CD14-positive monocyte (primary cell): ENCODE data around the gene ZNF500. TPM values are rescaled to one million over a fixed set of nuclear protein-coding genes. Genes with fewer than 3 reads are reported as not detected.

Experiments
- DNase-seq, 3 donors: peaks; one replicate each; pipeline ENCODE4 v3.0.0-alpha.2; 2011 to 2022
- H2AFZ ChIP-seq: 2 replicates; pipeline ENCODE4 v1.6.0; 2012; ENCODE audit warnings: mild to moderate bottlenecking, low read depth, low read length, inconsistent platforms; ENCODE audit not compliant: insufficient read depth, poor library complexity, severe bottlenecking
- H3K27ac ChIP-seq, 2 donors: 1 replicate in 1 of 2; 2 replicates in 1 of 2; pipeline ENCODE4 v1.5.1; 2012 to 2013; ENCODE audit warnings: low read length in 2 of 2, control low read depth in 1 of 2, inconsistent platforms in 1 of 2, low read depth in 1 of 2, mild to moderate bottlenecking in 1 of 2
- H3K27me3 ChIP-seq, 2 donors: one replicate each; pipeline versions ENCODE4 v1.6.0 to v1.6.1; 2011 to 2013; ENCODE audit warnings: low read length in 2 of 2; ENCODE audit not compliant: control insufficient read depth in 2 of 2, insufficient read depth in 2 of 2
- H3K36me3 ChIP-seq, 2 donors: replicated peaks in 1 of 2; 1 replicate in 1 of 2; 2 replicates in 1 of 2; pipeline versions ENCODE4 v1.5.1 to v1.6.1; 2012 to 2013; ENCODE audit warnings: low read length in 2 of 2, control low read depth in 1 of 2, inconsistent platforms in 1 of 2, mild to moderate bottlenecking in 1 of 2; ENCODE audit not compliant: insufficient read depth in 2 of 2, control insufficient read depth in 1 of 2
- H3K4me1 ChIP-seq, 2 donors: 1 replicate in 1 of 2; 2 replicates in 1 of 2; pipeline versions ENCODE4 v1.5.1 to v1.6.1; 2012 to 2013; ENCODE audit warnings: low read length in 2 of 2, control low read depth in 1 of 2, inconsistent platforms in 1 of 2, mild to moderate bottlenecking in 1 of 2, moderate library complexity in 1 of 2; ENCODE audit not compliant: insufficient read depth in 2 of 2, control insufficient read depth in 1 of 2
- H3K4me2 ChIP-seq: replicated peaks from 2 replicates; pipeline ENCODE3; 2012; ENCODE audit warnings: low read length, moderate library complexity, mild to moderate bottlenecking; ENCODE audit not compliant: poor library complexity, severe bottlenecking; ENCODE audit errors: extremely low read depth
- H3K4me3 ChIP-seq, 3 experiments: fragments of 200-600 bp in 1 of 3; sonication (generic) in 1 of 3; replicated peaks in 1 of 3; 1 replicate in 2 of 3; 2 replicates in 1 of 3; pipeline ENCODE4 v1.5.1; 2011 to 2013; ENCODE audit warnings: low read length in 3 of 3, mild to moderate bottlenecking in 3 of 3, control low read depth in 2 of 3, low read depth in 2 of 3, inconsistent platforms in 1 of 3, moderate library complexity in 1 of 3
- H3K79me2 ChIP-seq: 2 replicates; pipeline ENCODE4 v1.6.0; 2012; ENCODE audit warnings: mild to moderate bottlenecking, control low read depth, inconsistent platforms, low read length, moderate library complexity; ENCODE audit not compliant: insufficient read depth
- H3K9ac ChIP-seq: 2 replicates; pipeline ENCODE4 v1.6.0; 2017; ENCODE audit warnings: low read length, mild to moderate bottlenecking; ENCODE audit not compliant: insufficient read depth, poor library complexity, severe bottlenecking
- H3K9me3 ChIP-seq, 2 donors: replicated peaks in 1 of 2; 1 replicate in 1 of 2; 2 replicates in 1 of 2; pipeline versions ENCODE4 v1.5.1 to v1.6.1; 2012 to 2013; ENCODE audit warnings: low read length in 2 of 2, control low read depth in 1 of 2; ENCODE audit not compliant: control insufficient read depth in 1 of 2, insufficient read depth in 1 of 2
- H4K20me1 ChIP-seq: 2 replicates; pipeline ENCODE4 v1.6.0; 2012; ENCODE audit warnings: mild to moderate bottlenecking, low read length, control low read depth, moderate library complexity; ENCODE audit not compliant: insufficient read depth
- H3K27ac Mint-ChIP-seq, 7 donors: one replicate each; pipeline ENCODE4 v1.8.0; 2020; ENCODE audit warnings: mild to moderate bottlenecking in 7 of 7, mixed read lengths in 7 of 7, moderate library complexity in 6 of 7, inconsistent platforms in 2 of 7
- H3K27me3 Mint-ChIP-seq, 3 donors: one replicate each; pipeline ENCODE4 v1.8.0; 2021 to 2022; ENCODE audit warnings: low read depth in 3 of 3, mild to moderate bottlenecking in 3 of 3, mixed read lengths in 3 of 3, moderate library complexity in 3 of 3, inconsistent platforms in 1 of 3
- H3K36me3 Mint-ChIP-seq, 2 donors: one replicate each; pipeline ENCODE4 v1.8.0; 2020; ENCODE audit warnings: mixed read lengths in 2 of 2, inconsistent platforms in 1 of 2, mild to moderate bottlenecking in 1 of 2
- H3K4me1 Mint-ChIP-seq: one replicate; pipeline ENCODE4 v1.8.0; 2020; ENCODE audit warnings: mild to moderate bottlenecking, mixed read lengths
- H3K4me3 Mint-ChIP-seq, 2 donors: one replicate each; pipeline ENCODE4 v1.8.0; 2020; ENCODE audit warnings: mild to moderate bottlenecking in 2 of 2, mixed read lengths in 2 of 2, moderate library complexity in 1 of 2
- H3K9me3 Mint-ChIP-seq, 7 donors: one replicate each; pipeline ENCODE4 v1.8.0; 2020 to 2022; ENCODE audit warnings: mixed read lengths in 7 of 7, mild to moderate bottlenecking in 6 of 7, moderate library complexity in 6 of 7, inconsistent platforms in 2 of 7
- WGBS: methylation state at CpG from one replicate; pipeline ENCODE4 v1.1.5; 2013; ENCODE audit warnings: missing lambda C conversion rate; ENCODE audit not compliant: insufficient coverage; 5-methylcytosine and 5-hydroxymethylcytosine counted together
- intact Hi-C, 2 donors: fragments of 100-400 bp; cut with micrococcal nuclease; formaldehyde crosslinking; loops; one replicate each; pipeline versions ENCODE4 v1.15.0 to v1.15.1; 2023
- polyA plus RNA-seq, 3 donors: library from polyadenylated mRNA; depleted of rRNA in 1 of 3; unstranded in 2 of 3; stranded (reverse) in 1 of 3; fragments of 300-500 nt in 2 of 3; fragments of >200 nt in 1 of 3; fragmentation: Illumina TruSeq in 2 of 3; gene quantifications; 1 replicate in 2 of 3; 2 replicates in 1 of 3; pipeline ENCODE4 v1.2.3, GENCODE V29; 2012 to 2021
- TF ChIP-seq, protein P1 (sequence below): fragments of 200-600 bp; IDR thresholded peaks from one replicate; pipeline ENCODE4 v1.8.0; 2022; ENCODE audit warnings: antibody characterized with exemption, mild to moderate bottlenecking

Gene ZNF500
- polyA plus RNA-seq, 3 donors: 2.4 to 5.6 (median 5.2) TPM

DNA sequence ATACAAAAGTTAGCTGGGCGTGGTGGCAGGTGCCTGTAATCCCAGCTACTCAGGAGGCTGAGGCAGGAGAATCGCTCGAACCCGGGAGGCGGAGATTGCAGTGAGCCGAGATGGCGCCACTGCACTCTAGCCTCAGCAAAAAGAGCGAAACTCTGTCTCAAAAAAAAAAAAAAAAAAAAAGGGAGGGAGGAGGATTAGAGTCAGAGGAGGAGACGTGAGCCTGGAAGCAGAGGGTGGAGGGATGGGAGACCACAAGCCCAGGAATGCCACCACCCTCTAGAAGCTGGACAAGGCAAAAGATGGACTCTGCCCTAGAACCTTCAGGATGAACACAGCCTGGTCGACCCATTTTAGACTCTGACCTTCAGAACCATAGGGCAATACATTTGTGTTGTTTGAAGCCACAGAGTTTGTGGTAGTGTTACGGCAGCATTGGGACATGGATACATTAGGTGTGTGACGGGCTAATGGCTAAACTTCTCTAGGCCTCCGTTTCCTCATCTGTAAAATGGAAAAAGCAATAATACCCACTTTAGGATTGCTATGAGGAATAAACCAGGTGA is 26.1 kb upstream of the ZNF500 start:
- DNase-seq: no peak
- Histone ChIP-seq H3K27ac (no peak overlapping the region), H3K79me2 (no peaks in the 10 kb centered on the region), H3K36me3 (peaks cover 24% of the 10 kb centered on the region in 2 donors), H3K9me3 (no peaks in the 10 kb centered on the region), H3K4me2 (no peak overlapping the region), H3K4me3 (no peak overlapping the region), H2AFZ (no peak overlapping the region), H3K27me3 (no peaks in the 10 kb centered on the region), H3K9ac (no peak overlapping the region), H4K20me1 (no peaks in the 10 kb centered on the region), H3K4me1 (no peaks in the 10 kb centered on the region)
- Mint-ChIP-seq H3K36me3 (peaks cover 11 to 27% of the 10 kb centered on the region in 2 donors), H3K9me3 (peaks cover 0 to 2% (median 0%) of the 10 kb centered on the region in 7 donors), H3K4me3 (no peak overlapping the region), H3K4me1 (peaks cover 3% of the 10 kb centered on the region), H3K27me3 (peaks cover 0 to 6% (median 4%) of the 10 kb centered on the region in 3 donors), H3K27ac (peak overlapping the region in 1 of 7 donors; percentile 65)
- 87% methylated on average over 7 of the region's 13 CpGs for WGBS
- intact Hi-C loops: no loop called here
- TF ChIP-seq, protein P1, sequence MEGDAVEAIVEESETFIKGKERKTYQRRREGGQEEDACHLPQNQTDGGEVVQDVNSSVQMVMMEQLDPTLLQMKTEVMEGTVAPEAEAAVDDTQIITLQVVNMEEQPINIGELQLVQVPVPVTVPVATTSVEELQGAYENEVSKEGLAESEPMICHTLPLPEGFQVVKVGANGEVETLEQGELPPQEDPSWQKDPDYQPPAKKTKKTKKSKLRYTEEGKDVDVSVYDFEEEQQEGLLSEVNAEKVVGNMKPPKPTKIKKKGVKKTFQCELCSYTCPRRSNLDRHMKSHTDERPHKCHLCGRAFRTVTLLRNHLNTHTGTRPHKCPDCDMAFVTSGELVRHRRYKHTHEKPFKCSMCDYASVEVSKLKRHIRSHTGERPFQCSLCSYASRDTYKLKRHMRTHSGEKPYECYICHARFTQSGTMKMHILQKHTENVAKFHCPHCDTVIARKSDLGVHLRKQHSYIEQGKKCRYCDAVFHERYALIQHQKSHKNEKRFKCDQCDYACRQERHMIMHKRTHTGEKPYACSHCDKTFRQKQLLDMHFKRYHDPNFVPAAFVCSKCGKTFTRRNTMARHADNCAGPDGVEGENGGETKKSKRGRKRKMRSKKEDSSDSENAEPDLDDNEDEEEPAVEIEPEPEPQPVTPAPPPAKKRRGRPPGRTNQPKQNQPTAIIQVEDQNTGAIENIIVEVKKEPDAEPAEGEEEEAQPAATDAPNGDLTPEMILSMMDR: no peak

DNA sequence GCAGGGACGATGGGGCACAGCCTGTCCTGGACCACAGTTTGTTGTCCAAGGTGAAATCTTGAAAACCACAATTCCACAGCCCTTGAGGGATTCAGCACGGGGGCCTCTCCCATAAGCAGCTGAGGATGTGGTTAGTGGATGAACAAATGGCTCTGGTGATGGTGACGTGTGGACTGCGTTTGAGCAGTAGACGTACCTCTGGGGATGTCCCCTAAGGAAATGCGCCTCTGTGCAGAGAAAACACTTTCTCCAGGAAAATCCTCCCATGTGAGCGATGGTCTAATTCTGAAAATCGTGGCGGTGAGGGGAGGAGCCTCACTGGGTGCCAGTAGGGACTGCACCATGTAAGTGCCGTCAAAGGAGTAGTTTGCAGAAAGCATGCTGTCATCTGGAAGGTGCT is 23.9 kb upstream of the ZNF500 start:
- TF ChIP-seq, protein P1: no peak
- H3K79me2 ChIP-seq: no peaks in the 10 kb centered on the region

More for the DNA sequence above, 23.9 kb upstream of the ZNF500 start:
- Histone ChIP-seq H3K9ac (no peak overlapping the region), H4K20me1 (no peaks in the 10 kb centered on the region), H3K36me3 (peaks cover 4 to 5% of the 10 kb centered on the region in 2 donors), H3K4me2 (no peak overlapping the region), H3K9me3 (no peaks in the 10 kb centered on the region), H3K4me1 (no peaks in the 10 kb centered on the region), H2AFZ (no peak overlapping the region), H3K4me3 (no peak overlapping the region), H3K27me3 (no peaks in the 10 kb centered on the region), H3K27ac (no peak overlapping the region)
- intact Hi-C loops: no loop called here
- peaks cover 0 to 6% of the 10 kb centered on the region in 2 donors for H3K36me3 Mint-ChIP-seq
- peaks cover 0 to 2% (median 0%) of the 10 kb centered on the region in 7 donors for H3K9me3 Mint-ChIP-seq
- H3K27me3 Mint-ChIP-seq: peaks cover 0 to 7% (median 5%) of the 10 kb centered on the region in 3 donors
- peaks cover 3% of the 10 kb centered on the region for H3K4me1 Mint-ChIP-seq
- no peak overlapping the region for H3K27ac Mint-ChIP-seq
- 75% methylated on average over 4 of the region's 10 CpGs for WGBS
- no peak overlapping the region for H3K4me3 Mint-ChIP-seq
- peak in 1 of 3 donors; percentile 35 for DNase-seq
